Measurements from ENCODE around the gene ENPP7.

Gene ENPP7

GRCh38 chr17:79777120-79777893 is 46.6 kb downstream of the ENPP7 start:
- peak; percentile 20; the same call in 1 of the 2 replicates for TF ChIP-seq CTCF (IDR thresholded peaks at IDR 0.05; ENCODE audit: low read depth, low read length)
- no peak for DNase-seq (ENCODE audit: extremely low read depth, low read depth)

- no peak for DNase-seq (ENCODE audit: extremely low read depth, low read depth)
- TF ChIP-seq CTCF (IDR thresholded peaks at IDR 0.05; ENCODE audit: low read depth, low read length) = no peak
Measured at GRCh38 chr17:79777894-79778503, 47.3 kb downstream of the ENPP7 start, which contains the start of gene CBX2. Gene CBX2, plus strand, starts transcription at chr17:79778148. Its CDS starts 88 bp downstream, at chr17:79778236.

- DNase-seq (ENCODE audit: extremely low read depth, low read depth) = no peak
Measured at GRCh38 chr17:79778504-79779083, 47.9 kb downstream of the ENPP7 start.

GRCh38 chr17:79779084-79779529 is 48.4 kb downstream of the ENPP7 start:
- no peak for TF ChIP-seq CTCF (IDR thresholded peaks at IDR 0.05; ENCODE audit: low read depth, low read length)
- DNase-seq (ENCODE audit: extremely low read depth, low read depth) = no peak

More at GRCh38 chr17:79778504-79779083, 47.9 kb downstream of the ENPP7 start:
- TF ChIP-seq CTCF (IDR thresholded peaks at IDR 0.05; ENCODE audit: low read depth, low read length) = no peak

GRCh38 chr17:79779661-79780365 is 49.1 kb downstream of the ENPP7 start:
- no peak for TF ChIP-seq CTCF (IDR thresholded peaks at IDR 0.05; ENCODE audit: low read depth, low read length)
- DNase-seq (ENCODE audit: extremely low read depth, low read depth) = no peak

- TF ChIP-seq CTCF (IDR thresholded peaks at IDR 0.05; ENCODE audit: low read depth, low read length) = no peak
- no peak for DNase-seq (ENCODE audit: extremely low read depth, low read depth)
Measured at GRCh38 chr17:79781012-79781650, 50.4 kb downstream of the ENPP7 start.

Data from AG09319 (cell line).